ENCODE measurements around the gene SLC35B4. TPM values are rescaled to one million over a fixed set of nuclear protein-coding genes. Genes with fewer than 3 reads are reported as not detected.

Gene SLC35B4
- total and polyA plus RNA-seq, 2 donors (not counting 1 experiment from before 2014, with no cell fraction given) = 6.0 to 14.8 TPM

- H3K4me3 Mint-ChIP-seq = no peak overlapping the region
- ATAC-seq (ENCODE audit: low read depth) = no peak
- no peaks in the 10 kb centered on the region for H3K9me3 ChIP-seq (ENCODE audit: control extremely low read depth in 1 of 3, control insufficient read depth in 2 of 3, insufficient read depth in 1 of 3, low read length in 2 of 3)
- no peak overlapping the region for H2AFZ ChIP-seq (ENCODE audit: insufficient read depth, low read depth, low read length, poor library complexity, severe bottlenecking)
- H3K4me1 Mint-ChIP-seq = no peaks in the 10 kb centered on the region
- ChIA-PET POLR2A (no interaction called here), CTCF (no interaction called here)
- H3K4me3 ChIP-seq (ENCODE audit: control extremely low read depth in 1 of 5, extremely low read depth in 1 of 5, insufficient read depth in 1 of 5, low read depth in 2 of 5, low read length in 4 of 5) = no peak overlapping the region
- H3K79me2 ChIP-seq (ENCODE audit: control insufficient read depth, insufficient read depth, low read length) = no peaks in the 10 kb centered on the region
- H3K4me2 ChIP-seq (replicated peaks; ENCODE audit: low read depth, low read length, poor library complexity, severe bottlenecking) = no peak overlapping the region
- DNase-seq = no peak
- H3K27ac ChIP-seq (ENCODE audit: low read length in 2 of 2) = no peak overlapping the region
- no peaks in the 10 kb centered on the region for H3K27me3 Mint-ChIP-seq
- WGBS (ENCODE audit: insufficient coverage) = 100% methylated on average over 2 of the region's 2 CpGs
- H3K27me3 ChIP-seq (replicated peaks in 1 of 4; ENCODE audit: control extremely low read depth in 1 of 4, control insufficient read depth in 3 of 4, insufficient read depth in 4 of 4, low read length in 3 of 4) = no peaks in the 10 kb centered on the region
- H3K36me3 ChIP-seq (replicated peaks in 1 of 2; ENCODE audit: control extremely low read depth in 1 of 2, control insufficient read depth in 1 of 2, extremely low read depth in 1 of 2, insufficient read depth in 2 of 2, low read length in 1 of 2) = peaks cover 10 to 49% of the 10 kb centered on the region in 2 experiments
- intact Hi-C loops (cut with micrococcal nuclease) = no loop called here
- H4K20me1 ChIP-seq (ENCODE audit: control insufficient read depth, insufficient read depth, low read length, poor library complexity, severe bottlenecking) = no peaks in the 10 kb centered on the region
- H3K9me3 Mint-ChIP-seq (ENCODE audit: insufficient read depth) = no peaks in the 10 kb centered on the region
- no peaks in the 10 kb centered on the region for H3K4me1 ChIP-seq (ENCODE audit: control insufficient read depth in 2 of 2, insufficient read depth in 2 of 2, low read length in 2 of 2)
- no peak overlapping the region for H3K9ac ChIP-seq (ENCODE audit: low read length)
- no peak for TF ChIP-seq EZH2 (IDR thresholded peaks at IDR 0.05; ENCODE audit: borderline replicate concordance, insufficient read depth, low read depth, low read length, poor library complexity, severe bottlenecking)
- TF ChIP-seq CTCF (IDR thresholded peaks at IDR 0.05) = no peak
- H3K27ac Mint-ChIP-seq = no peak overlapping the region
Observed at GRCh38 chr7:134300988-134301387, 15.7 kb downstream of the SLC35B4 start.

DNA sequence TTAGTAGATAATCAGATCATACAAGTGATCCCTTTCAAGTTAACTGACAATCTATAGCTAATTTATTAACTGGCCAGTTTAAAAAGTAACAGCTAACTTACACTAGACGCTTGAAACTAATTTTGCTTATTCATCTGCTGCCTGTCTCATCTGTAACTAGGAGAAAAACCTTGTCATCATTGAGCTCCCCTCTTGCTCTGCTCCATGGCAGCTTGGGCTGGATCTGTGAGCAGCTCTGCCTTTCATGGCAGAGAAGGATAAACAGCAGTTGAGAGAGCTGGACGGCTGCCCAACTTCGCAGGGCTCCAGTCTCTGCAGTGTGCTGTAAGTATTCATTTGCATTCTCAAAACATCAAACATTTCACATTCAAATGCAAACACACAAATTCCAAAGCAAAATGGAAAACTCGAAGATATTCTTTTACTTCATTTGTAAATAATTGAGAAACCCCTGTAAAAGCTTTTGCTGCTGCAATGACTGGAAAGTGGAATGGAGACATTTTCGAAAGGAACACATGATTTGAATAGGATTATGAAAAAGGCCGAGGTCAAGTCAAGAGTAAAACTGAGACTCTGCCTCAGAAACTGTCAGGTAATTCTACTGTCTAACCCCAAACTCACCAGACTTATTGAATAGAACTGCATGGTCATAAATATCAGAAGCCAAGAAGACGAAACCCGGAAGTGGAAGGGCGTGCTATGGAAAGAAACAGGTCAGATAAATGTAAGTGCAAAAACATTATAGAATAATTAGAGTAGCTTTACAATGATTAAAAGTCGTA, 17.6 kb downstream of the SLC35B4 start:
- H2AFZ ChIP-seq (ENCODE audit: insufficient read depth, low read depth, low read length, poor library complexity, severe bottlenecking) = no peak overlapping the region
- 100% methylated on average over 2 of the region's 10 CpGs for WGBS (ENCODE audit: insufficient coverage)
- H3K4me2 ChIP-seq (replicated peaks; ENCODE audit: low read depth, low read length, poor library complexity, severe bottlenecking) = no peak overlapping the region
- H3K4me1 ChIP-seq (ENCODE audit: control insufficient read depth in 2 of 2, insufficient read depth in 2 of 2, low read length in 2 of 2) = no peaks in the 10 kb centered on the region
- H3K27me3 ChIP-seq (replicated peaks in 1 of 4; ENCODE audit: control extremely low read depth in 1 of 4, control insufficient read depth in 3 of 4, insufficient read depth in 4 of 4, low read length in 3 of 4) = no peaks in the 10 kb centered on the region
- no peak overlapping the region for H3K9ac ChIP-seq (ENCODE audit: low read length)
- ChIA-PET CTCF (interaction anchor here (0.6 kb wide), 1 partner anchor 44 kb away, joined by 3 read pairs; no protein-coding TSS in a partner anchor), POLR2A (no interaction called here)
- H3K9me3 ChIP-seq (ENCODE audit: control extremely low read depth in 1 of 3, control insufficient read depth in 2 of 3, insufficient read depth in 1 of 3, low read length in 2 of 3) = no peaks in the 10 kb centered on the region
- H3K79me2 ChIP-seq (ENCODE audit: control insufficient read depth, insufficient read depth, low read length) = no peaks in the 10 kb centered on the region
- ATAC-seq (ENCODE audit: low read depth) = no peak
- H3K27ac ChIP-seq (ENCODE audit: low read length in 2 of 2) = no peak overlapping the region
- Mint-ChIP-seq H3K27me3 (no peaks in the 10 kb centered on the region), H3K4me1 (no peaks in the 10 kb centered on the region), H3K4me3 (no peak overlapping the region), H3K27ac (no peak overlapping the region), H3K9me3 (ENCODE audit: insufficient read depth) (no peaks in the 10 kb centered on the region)
- H4K20me1 ChIP-seq (ENCODE audit: control insufficient read depth, insufficient read depth, low read length, poor library complexity, severe bottlenecking) = no peaks in the 10 kb centered on the region
- intact Hi-C loops (cut with micrococcal nuclease) = no loop called here
- TF ChIP-seq EZH2 (IDR thresholded peaks at IDR 0.05; ENCODE audit: borderline replicate concordance, insufficient read depth, low read depth, low read length, poor library complexity, severe bottlenecking) = no peak
- TF ChIP-seq CTCF (IDR thresholded peaks at IDR 0.05) = no peak
- no peak for DNase-seq
- peaks cover 10 to 44% of the 10 kb centered on the region in 2 experiments for H3K36me3 ChIP-seq (replicated peaks in 1 of 2; ENCODE audit: control extremely low read depth in 1 of 2, control insufficient read depth in 1 of 2, extremely low read depth in 1 of 2, insufficient read depth in 2 of 2, low read length in 1 of 2)
- H3K4me3 ChIP-seq (ENCODE audit: control extremely low read depth in 1 of 5, extremely low read depth in 1 of 5, insufficient read depth in 1 of 5, low read depth in 2 of 5, low read length in 4 of 5) = no peak overlapping the region

All from B cell (primary cell).